GM12891 (cell line): ENCODE results near the gene OR10A6. TPM values are rescaled to one million over a fixed set of nuclear protein-coding genes. Genes with fewer than 3 reads are reported as not detected.

ENCODE experiments used
- DNase-seq: peaks from one replicate; pipeline ENCODE4 v3.0.0; 2011; ENCODE audit warnings: low spot score; ENCODE audit not compliant: insufficient read length
- FAIRE-seq: peaks from 2 replicates; lab custom pipeline; 2011; peaks lifted over from hg19 to GRCh38; lab: Jason Lieb, UNC
- PAX5 ChIP-seq: IDR thresholded peaks from 2 replicates; pipeline ENCODE4 v1.6.1; 2011; ENCODE audit warnings: low read length, moderate library complexity, mild to moderate bottlenecking; ENCODE audit not compliant: insufficient read depth, severe bottlenecking
- POLR2A ChIP-seq: IDR thresholded peaks from 2 replicates; pipeline ENCODE4 v1.6.1; 2011; ENCODE audit warnings: low read depth, low read length, control low read depth
- POLR2AphosphoS5 ChIP-seq: IDR thresholded peaks from 2 replicates; pipeline ENCODE4 v1.6.1; 2011; ENCODE audit warnings: low read depth, low read length, control low read depth
- POU2F2 ChIP-seq: IDR thresholded peaks from 2 replicates; pipeline ENCODE4 v1.6.1; 2011; ENCODE audit warnings: low read depth, mild to moderate bottlenecking, control low read depth, low read length, moderate library complexity
- SPI1 ChIP-seq: IDR thresholded peaks from 2 replicates; pipeline ENCODE4 v1.6.1; 2011; ENCODE audit warnings: low read depth, low read length, control low read depth
- TAF1 ChIP-seq: IDR thresholded peaks from 2 replicates; pipeline ENCODE4 v1.6.1; 2011; ENCODE audit warnings: low read depth, low read length, control low read depth
- polyA plus RNA-seq: library from polyadenylated mRNA; unstranded; fragments of >200 nt; gene quantifications from one replicate; pipeline ENCODE4 v1.2.1, GENCODE V29; 2012; ENCODE audit warnings: low read depth, missing spikeins, inconsistent platforms; ENCODE audit not compliant: missing spikeins

OR10A6 gene
- not detected for polyA plus RNA-seq

- DNase-seq (no peak), FAIRE-seq (no peak)
- TF ChIP-seq POLR2A (no peak), POLR2AphosphoS5 (no peak), TAF1 (no peak), SPI1 (no peak), PAX5 (no peak), POU2F2 (no peak)
These were observed at the start of gene OR10A6 for GRCh38 chr11:7931168-7931567. OR10A6 (minus strand) TSS chr11:7931268; CDS start chr11:7928662, 2,606 bp downstream.

- no peak for FAIRE-seq
- TF ChIP-seq TAF1 (no peak), POLR2AphosphoS5 (no peak), PAX5 (no peak), POU2F2 (no peak), SPI1 (no peak), POLR2A (no peak)
- no peak for DNase-seq
These were observed 46.3 kb upstream of the OR10A6 start for GRCh38 chr11:7977232-7977917.

- no peak for TF ChIP-seq POU2F2
- TF ChIP-seq POLR2A, result no peak
- TF ChIP-seq POLR2AphosphoS5, result no peak
- TF ChIP-seq SPI1, result no peak
- no peak for TF ChIP-seq TAF1
- TF ChIP-seq PAX5, result no peak
- DNase-seq, result no peak
- FAIRE-seq, result no peak
These were observed 43.6 kb upstream of the OR10A6 start for GRCh38 chr11:7974668-7975067.

DNA sequence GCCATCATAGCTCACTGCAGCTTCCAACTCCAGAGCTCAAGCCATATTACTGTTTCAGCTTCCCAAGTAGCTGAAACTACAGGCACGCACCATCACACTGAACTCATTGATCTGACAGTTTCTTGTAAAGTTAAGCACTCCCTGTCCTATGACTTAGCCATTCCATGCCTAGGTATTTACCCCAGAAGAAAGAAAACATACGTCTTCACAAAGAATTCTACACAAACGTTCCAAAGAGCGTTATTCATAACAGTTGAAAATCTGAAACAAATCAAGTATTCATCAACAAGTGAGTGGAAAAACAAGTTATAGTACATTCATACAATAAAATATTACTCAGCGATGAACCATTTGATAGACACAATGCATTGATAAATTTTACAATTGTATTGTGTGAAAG, 41.9 kb upstream of the OR10A6 start:
- TF ChIP-seq TAF1, result no peak
- TF ChIP-seq POLR2AphosphoS5, result no peak
- TF ChIP-seq PAX5, result no peak
- TF ChIP-seq POU2F2, result no peak
- no peak for TF ChIP-seq POLR2A
- no peak for TF ChIP-seq SPI1
- DNase-seq, result no peak
- no peak for FAIRE-seq

- FAIRE-seq (no peak), DNase-seq (no peak)
- TF ChIP-seq POU2F2, result no peak
- TF ChIP-seq PAX5, result no peak
- no peak for TF ChIP-seq POLR2AphosphoS5
- TF ChIP-seq POLR2A, result no peak
These were observed 40.8 kb upstream of the OR10A6 start for GRCh38 chr11:7971846-7972245.

DNA sequence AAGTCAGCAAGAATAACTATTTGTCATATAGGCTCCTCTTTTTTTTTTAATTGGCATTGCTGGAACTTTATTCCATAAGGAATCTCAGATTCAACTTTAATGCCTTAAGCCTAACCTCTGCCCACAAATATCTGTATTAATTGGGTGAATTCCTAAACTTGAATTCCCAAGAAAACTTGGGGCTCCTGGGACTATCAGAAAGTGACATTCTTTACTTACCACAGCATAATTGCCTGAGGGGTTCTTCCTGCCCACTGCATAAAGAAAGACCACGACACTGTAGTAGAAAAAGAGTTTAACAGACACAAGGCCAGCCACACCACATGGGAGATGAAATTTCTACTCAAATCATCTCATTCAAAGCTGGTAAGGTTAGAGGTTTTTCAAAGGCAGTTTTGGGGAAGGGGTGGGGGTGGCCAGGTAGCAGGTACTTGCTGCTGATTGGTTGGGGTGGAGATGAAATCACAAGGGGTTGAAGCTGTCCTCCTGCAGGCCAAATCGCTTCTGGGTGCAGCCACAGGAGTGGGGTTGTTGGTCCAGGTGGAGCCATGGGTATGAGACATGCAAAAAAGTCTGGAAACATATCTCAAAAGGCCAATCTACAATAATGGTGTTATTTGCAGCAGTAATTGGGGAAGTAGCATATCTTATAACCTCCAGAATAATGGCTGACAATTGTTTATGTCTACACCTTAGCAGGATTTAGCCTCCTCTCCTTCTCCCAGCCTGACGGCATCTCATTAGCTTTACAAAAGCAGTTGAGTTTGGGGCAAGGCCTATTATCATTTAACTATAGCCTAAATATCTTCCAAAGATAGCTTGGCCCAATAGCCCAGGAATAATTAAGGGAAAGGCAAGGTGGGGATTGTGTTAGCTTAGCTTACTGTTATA, 38.9 kb upstream of the OR10A6 start:
- DNase-seq (no peak), FAIRE-seq (no peak)
- no peak for TF ChIP-seq POLR2AphosphoS5
- no peak for TF ChIP-seq SPI1
- no peak for TF ChIP-seq POLR2A
- TF ChIP-seq TAF1, result no peak
- TF ChIP-seq PAX5, result no peak
- no peak for TF ChIP-seq POU2F2

DNA sequence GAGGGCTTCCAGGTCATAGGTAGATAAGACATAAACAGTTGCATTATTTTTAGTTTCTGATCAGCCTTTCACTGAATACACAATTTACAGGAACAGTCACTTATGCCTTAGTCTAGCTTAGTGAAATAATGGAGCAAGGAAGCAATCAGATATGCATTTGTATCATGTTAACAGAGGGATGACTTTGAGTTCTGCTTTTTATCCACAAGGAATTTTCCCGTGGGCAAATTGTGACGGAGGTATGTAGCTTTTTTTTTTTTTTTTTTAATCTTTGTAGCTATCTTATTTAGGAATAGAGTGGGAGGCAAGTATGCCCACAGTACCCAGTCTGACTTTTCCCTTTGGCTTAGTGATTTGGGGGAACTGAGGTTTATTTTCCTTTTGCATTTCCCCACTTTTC, 37.6 kb upstream of the OR10A6 start:
- TF ChIP-seq TAF1 (no peak), POU2F2 (no peak), POLR2AphosphoS5 (no peak), POLR2A (no peak), SPI1 (no peak), PAX5 (no peak)
- DNase-seq (no peak), FAIRE-seq (no peak)

DNA sequence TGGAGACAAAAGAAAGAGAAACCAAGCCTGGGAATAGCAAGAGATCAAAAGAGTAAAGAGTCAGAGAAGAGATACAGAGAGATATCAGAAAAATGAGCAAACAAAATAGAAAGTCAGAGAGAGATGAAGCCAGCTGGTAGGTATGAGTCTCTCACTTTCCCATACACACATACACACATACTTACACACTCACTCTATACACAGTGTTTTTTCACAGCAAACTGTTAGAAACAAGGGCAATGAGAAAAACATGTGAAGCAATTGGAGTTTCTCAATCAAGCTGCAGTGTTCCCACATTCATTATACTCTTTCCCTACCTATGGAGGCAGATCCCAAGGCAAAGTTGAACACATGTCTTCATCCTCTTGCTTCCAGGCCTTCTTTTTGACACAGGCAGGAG, 36.8 kb upstream of the OR10A6 start:
- TF ChIP-seq POLR2AphosphoS5, result no peak
- TF ChIP-seq POU2F2, result no peak
- no peak for TF ChIP-seq TAF1
- TF ChIP-seq POLR2A, result no peak
- no peak for TF ChIP-seq SPI1
- no peak for TF ChIP-seq PAX5
- no peak for FAIRE-seq
- no peak for DNase-seq

- DNase-seq (no peak), FAIRE-seq (no peak)
- TF ChIP-seq PAX5 (no peak), POLR2A (no peak), SPI1 (no peak), POU2F2 (no peak), TAF1 (no peak), POLR2AphosphoS5 (no peak)
These were observed 36.0 kb upstream of the OR10A6 start for GRCh38 chr11:7967097-7967496.

GRCh38 chr11:7965386-7965785, 34.3 kb upstream of the OR10A6 start, which contains the start of gene NLRP10:
NLRP10 (minus strand) TSS chr11:7965447; CDS start chr11:7963495, 1,952 bp downstream.
- FAIRE-seq (no peak), DNase-seq (no peak)
- TF ChIP-seq SPI1 (no peak), POU2F2 (no peak), POLR2A (no peak), TAF1 (no peak)
